GM18502 (cell line): ENCODE measurements around the gene AKAP5.

Experiments used
- ATAC-seq: cut with Tn5 transposase; IDR thresholded peaks from one replicate; pipeline ENCODE4 v1.9.1; 2021; ENCODE audit warnings: mild to moderate bottlenecking; ENCODE audit not compliant: unreplicated experiment, poor library complexity

Gene AKAP5

DNA sequence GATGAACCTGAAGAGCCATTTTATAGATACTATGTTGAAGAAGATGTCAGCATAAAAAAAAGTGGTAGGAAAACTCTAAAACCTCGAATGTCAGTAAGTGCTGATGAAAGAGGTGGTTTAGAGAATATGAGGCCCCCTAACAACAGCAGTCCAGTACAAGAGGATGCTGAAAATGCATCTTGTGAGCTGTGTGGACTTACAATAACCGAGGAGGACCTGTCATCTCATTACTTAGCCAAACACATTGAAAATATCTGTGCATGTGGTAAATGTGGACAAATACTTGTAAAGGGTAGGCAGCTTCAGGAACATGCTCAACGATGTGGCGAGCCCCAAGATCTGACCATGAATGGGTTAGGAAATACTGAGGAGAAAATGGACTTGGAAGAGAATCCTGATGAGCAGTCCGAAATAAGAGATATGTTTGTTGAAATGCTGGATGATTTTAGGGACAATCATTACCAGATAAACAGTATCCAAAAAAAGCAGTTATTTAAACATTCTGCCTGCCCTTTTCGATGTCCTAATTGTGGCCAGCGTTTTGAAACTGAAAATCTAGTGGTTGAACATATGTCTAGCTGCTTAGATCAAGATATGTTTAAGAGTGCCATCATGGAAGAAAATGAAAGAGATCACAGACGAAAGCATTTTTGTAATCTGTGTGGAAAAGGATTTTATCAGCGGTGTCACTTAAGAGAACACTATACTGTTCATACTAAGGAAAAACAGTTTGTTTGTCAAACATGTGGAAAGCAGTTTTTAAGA lies 57.5 kb downstream of the AKAP5 start:
- ATAC-seq, result no peak
